ENCODE data around the gene NAA80.
"Not testable (repeated sequence)": the region's sequence is repeated elsewhere in the genome, so short reads cannot be mapped to it uniquely, and the experiment has no call there.

Gene NAA80

DNA sequence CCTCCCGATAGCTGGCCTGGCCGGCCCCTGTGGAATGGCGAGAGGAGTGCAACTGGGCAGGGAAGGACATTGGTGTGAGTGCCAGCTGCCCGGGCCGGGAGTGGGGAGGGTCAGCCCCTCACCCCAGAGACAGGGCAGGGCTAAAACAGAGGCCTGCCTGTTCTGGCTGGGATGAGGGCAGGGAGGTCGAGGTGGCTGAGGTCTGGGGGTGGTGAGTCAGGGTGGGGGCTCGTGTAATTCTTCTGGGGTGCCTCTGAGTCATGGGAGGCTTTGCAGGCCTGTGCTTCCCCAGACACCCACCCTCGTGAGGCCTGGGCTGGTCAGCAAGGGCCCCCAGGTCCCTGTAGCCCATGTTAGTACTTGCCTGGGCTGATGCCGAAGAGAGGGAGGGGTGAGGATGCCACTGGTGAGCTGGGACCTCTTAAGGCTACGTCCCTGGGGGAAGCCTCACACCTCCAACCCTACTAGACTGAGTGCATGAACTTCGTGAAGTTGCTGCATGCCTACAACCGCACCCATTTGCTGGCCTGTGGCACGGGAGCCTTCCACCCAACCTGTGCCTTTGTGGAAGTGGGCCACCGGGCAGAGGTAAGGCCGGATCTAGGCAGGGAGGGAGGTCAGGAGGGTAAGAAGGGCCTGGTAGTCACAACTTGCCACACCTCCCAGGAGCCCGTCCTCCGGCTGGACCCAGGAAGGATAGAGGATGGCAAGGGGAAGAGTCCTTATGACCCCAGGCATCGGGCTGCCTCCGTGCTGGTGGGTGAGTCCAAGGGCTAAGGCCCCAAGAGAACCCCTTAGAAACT is 28.6 kb downstream of the NAA80 start:
- DNase-seq (ENCODE audit: low spot score), result no peak

DNA sequence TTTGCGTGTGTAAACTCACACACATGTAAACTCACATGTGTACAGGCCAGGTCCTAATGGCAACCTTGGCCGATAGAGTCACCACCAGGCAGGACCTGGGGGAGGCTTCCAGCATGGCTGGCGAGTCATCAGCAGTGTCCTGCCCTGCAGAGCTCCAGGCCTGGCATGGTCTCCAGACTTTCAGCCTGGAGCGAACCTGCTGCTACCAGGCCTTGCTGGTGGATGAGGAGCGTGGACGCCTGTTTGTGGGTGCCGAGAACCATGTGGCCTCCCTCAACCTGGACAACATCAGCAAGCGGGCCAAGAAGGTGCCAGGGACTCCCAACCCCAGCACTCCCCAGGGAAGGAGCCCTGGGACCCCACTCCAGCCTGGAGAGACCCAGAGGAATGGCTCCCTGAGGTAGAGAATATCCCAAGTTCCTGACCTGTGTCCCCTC is 29.2 kb downstream of the NAA80 start:
- DNase-seq (ENCODE audit: low spot score), result no peak

DNA sequence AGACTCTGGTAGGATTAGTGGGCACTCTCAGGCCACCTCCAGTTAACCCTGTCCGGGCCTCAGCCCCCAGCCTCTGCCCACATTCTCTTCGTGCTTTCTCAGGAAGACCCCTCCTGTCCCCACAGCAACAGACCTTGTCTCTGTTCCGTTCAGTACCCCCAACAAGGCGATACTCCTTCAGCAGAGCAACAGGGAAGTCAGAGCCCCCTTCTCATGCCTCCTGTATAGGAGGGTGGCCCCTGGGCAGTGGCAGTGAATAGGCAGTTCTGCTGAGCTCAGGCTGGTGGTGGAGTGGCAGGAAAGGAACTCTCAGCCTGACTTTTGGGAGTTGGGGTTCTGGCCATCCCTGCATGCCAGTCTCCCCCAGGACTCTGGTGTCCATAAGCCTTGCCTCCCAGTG is 29.7 kb downstream of the NAA80 start:
- no peak for DNase-seq (ENCODE audit: low spot score)

DNA sequence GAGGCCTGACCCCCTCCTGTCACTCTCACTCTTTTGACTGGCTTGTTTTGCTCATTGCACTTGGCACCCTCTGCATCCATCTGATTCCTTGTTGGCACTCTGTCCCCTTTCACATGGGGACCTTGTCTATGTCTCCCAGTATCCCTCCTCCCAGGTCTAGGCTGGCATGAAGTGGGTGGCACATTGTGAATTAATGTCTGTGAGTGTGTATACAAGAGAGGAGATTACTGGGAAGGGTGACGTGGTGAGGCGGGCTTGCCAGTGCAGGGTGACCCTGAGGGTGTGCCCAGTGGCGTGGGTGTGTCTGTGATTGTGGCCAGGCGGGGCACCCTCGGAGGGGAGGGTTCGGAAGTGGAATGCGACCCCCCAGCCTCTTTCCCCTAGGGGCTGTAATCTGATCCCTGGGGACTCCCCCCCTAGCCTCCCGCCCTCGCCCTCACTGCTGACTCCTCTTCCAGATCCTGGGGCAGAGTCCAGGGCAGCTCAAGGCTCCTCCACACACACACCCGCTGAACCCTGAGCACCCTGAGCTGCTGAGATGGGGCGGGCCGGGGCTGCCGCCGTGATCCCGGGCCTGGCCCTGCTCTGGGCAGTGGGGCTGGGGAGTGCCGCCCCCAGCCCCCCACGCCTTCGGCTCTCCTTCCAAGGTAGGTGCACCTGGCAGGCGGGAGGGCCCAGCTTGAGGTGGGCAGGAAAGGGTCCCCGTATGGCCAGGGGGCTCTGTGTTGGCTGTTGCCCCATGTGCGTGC is 30.3 kb downstream of the NAA80 start, which contains the start of gene SEMA3B:
TSS of gene SEMA3B (plus strand) at position 445 of the 749 bp plus-strand sequence. CDS start at position 539, 94 bp downstream.
- DNase-seq (ENCODE audit: low spot score), result no peak

DNA sequence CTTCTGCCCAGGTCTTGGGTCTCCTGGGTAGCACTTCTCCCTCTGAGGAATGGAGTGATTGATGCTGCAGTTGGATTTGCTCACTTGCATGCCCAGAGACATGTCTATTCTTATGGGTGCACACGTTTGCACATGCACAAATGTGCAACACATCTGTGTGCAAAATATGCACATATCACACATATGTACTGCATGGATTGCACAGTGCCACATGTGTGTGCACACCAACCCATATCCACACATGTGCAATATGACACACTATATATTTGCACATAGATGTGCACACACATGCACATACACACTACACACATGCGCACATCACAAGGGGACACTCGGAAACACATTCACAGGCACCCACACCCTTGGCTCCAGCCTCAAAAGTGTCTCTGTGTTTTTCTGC is 30.9 kb downstream of the NAA80 start:
- no peak for DNase-seq (ENCODE audit: low spot score)

DNA sequence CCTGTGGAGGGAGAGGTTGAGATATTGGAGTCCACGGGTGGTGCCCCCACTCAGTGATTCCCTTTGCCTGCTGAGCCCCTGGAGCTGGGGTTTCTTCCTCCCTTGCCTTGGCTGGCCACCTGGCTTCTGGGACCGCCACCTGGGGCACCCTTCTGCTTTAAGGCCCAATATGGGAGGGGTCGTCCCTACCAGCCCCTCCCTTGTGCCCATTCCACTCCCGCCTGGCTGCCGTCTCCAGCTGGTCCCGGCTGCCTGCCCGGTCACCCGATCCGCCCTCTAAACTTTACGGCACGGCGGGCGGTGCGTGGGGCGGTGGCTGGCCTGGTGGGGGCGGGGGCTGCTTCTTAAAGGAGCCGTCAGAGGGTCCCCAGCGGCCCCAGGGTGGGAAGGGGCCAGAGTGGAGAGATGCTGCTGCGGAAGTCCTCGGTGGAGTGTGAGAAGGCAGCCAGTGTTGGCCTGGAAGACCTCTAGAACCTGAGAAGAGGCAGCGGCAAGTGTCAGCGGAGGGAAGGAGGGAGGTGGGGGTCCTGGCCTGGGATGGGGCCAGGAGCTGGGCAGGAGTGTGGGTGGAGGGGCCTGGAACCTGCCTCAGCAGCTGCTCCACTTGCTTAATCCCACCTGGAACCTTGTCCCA is 31.8 kb downstream of the NAA80 start:
- no peak for DNase-seq (ENCODE audit: low spot score)

DNA sequence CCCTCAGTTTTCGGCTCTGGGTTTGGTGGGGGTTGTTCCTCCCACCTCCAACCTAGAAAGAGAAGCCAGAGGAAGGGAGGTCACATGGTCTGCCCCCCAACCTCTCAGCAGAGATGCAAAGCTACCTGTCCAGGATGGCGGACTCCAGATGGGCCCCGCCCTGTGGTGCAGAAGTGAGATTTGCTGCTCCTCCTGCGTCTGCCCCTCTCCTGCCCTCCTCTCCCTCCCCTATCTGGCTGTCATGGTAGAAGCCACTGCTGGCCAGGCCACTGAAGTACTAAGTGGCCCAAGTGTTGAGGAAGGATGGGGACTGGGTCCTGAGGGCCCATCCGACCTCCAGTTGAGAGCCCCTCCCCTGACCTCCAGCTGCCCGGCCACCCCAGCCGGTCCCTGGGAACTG is 32.4 kb downstream of the NAA80 start:
- no peak for DNase-seq (ENCODE audit: low spot score)

DNA sequence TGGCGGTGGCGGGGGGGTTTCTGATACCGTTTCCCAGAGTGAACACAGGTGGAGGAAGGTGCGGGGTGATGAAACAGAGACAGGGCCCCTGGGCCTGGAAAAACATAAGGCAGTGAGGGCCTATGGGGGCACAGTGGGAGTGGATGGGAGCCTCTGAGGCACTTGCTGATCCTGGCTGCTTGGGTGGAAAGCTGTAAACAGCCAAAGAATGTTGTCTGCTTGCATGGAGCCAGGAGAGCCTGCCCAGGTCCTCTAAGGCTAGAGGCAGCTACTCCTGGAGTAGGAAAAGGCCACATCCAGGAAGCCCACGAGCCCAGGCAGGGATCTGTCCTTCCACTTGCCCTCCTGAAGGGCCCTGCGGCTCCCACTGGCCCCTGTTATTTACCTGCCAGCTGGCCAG is 33.2 kb downstream of the NAA80 start:
- no peak for DNase-seq (ENCODE audit: low spot score)

DNA sequence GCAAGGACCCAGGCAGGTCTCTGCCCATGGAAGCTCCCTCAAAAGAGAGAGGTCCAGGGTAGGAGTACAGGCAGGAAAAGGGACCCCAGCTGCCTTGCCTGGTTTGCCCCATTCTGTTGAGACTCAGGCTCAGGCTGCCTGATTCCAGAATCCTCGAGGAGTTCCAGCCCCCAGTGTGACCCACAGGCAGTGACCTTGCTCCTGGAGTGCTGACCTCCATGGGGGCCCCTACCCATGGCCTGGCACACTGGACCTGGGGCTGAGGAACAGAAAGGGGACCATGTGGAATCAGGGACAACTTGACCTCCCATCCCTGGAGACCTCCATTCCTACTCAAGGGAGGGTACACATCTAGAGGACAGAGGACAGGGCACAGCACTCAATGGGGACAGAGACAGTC is 33.6 kb downstream of the NAA80 start:
- DNase-seq (ENCODE audit: low spot score), result no peak

DNA sequence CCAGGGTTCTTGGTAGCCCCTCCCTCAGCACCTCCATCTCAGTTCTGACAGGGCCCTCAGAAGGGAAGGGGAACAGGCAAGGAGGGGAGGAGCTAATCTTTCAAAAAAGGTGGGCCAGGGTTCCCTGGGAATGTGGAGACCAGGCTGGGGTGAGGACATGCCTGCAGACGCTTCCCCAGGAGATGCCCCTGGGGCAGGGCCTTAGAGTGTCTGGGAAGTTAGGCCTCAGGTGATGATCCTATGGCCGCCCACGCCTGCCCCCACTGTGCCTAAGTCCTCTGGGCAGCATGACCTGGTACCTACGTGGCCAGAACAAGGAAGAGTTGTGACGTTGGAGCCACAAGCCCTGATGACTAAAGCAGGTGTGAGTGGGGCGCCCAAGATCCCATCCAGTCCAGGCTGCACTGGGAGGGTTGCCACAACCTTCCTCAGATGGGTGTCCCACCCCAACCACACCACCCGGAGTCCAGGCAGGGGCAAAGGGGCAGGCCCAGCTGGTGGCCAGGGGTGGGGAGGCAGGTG is 34.2 kb downstream of the NAA80 start:
- DNase-seq (ENCODE audit: low spot score), result no peak

DNA sequence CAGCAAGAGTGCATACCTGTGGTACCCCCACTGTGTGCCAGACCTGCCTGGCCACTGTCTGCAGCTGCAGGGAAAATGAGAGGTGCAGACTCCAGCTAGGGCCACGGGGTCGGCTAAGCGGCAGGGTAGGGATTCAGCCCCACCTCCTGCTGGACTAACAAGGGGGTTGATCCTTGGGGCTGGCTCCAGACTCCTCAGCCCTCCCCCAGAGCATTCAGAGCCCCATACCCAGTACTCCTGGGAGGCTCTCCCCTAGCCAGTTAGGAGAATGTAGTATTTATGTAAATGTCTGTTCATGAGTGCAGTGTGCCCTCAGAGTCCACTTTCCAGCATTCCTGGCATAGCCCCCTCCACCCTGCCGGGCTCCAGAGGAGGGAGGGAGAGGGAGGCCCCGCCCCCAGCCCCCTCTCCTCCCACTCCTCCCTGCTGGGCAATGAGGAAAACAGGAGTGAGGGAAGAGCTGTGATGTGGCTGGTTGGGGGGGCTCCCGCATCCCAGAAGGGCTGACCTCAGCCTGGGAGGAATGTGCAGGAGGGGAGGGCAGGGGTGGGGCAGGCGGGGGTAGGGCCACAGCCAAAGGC is 34.7 kb downstream of the NAA80 start:
- DNase-seq (ENCODE audit: low spot score), result no peak

DNA sequence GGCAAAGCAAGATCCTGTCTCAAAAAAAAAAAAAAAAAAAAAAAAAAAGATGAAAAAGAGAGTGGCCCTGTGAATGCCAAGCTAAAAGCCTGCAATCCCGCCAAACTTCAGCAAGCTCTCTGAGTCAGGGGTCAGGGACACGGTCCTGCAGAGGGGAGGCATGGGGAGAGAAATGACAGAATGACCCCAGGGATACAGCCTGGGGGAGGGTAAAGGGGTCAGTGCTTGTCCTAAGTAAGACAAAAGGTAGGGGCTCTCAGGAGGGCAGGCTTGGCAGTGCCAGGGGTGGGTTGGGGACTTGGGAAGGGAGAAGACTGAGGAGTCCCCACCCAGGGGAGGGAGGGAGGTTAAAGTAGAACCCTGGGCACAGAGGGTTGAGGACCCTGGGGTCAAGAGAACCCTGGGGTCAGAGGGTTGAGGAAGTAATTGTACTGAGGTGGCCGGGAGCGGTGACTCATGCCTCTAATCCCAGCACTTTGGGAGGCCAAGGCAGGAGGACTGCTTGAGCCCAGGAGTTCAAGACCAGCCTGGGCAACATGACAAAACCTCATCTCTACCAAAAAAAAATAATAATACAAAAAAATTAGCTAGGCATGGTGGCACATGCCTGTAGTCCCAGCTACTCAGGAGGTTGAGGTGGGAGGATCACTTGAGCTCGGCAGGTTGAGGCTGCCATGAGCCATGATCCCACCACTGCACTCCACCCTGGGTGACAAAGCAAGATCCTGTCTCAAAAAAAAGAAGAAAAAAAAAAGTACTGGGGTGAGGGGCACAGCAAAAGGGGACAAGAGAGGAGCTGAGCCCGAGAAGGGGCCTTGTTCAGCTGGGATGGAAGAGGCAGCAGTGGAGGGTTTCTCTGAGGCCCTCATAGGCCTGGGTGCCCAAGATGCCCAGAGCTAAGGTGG is 35.5 kb downstream of the NAA80 start:
- DNase-seq (ENCODE audit: low spot score), result no peak

DNA sequence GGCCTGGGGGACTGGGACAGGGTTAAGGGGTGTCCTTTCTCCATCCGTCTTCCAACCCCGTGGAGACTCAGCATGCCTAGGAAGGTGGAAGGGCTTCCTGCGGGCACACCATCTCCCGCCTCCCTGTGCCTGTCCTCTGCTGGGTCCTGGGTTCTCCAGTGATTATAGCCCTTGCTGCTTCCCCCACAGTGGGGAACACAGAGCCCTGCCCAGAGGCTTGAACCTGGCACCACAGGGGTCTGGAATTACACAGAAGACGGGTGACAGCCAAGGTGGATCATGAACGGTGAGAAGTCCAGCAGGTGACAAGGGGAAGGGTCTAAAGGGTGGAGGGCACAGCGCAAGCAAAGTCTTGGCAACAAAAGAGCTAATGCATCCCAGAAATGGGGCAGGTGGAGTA is 36.4 kb downstream of the NAA80 start:
- DNase-seq (ENCODE audit: low spot score), result no peak

DNA sequence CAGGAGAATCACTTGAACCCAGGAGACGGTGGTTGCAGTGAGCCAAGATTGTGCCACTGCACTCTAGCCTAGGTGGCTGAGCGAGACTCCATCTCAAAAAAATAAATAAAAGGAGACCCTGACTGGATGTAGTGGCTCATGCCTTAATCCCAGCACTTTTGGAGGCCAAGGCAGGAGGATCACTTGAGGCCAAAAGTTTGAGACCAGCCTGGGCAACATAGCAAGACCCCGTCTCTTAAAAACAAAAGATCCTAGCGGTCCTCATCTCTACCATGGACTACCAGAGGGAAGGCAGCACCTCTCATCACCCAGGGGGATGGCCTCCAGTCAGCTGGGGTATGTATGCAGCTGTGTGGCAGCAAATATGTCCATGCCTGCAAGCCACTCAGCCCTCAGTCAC is 37.0 kb downstream of the NAA80 start:
- DNase-seq (ENCODE audit: low spot score), result not testable (repeated sequence)

DNA sequence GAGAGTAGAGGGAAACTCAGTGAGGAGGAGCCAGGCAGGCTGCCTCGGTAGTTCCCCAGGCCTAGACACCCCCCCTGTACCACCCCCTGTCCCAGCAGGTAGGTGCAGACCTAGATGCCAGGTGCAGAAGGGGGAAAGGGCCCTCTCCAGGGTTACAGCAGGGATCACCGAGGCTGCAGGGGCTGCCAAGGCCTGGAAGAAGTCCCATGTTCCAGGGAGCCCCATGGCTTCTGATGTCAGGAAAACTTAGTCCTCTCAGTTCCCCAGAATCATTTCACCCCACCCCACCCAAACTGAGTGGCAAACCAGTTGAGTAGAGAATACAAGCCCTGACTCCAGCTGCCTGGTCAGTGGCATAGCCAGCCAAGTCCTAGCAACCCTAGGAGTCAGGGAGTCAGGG is 37.7 kb downstream of the NAA80 start:
- DNase-seq (ENCODE audit: low spot score), result no peak

DNA sequence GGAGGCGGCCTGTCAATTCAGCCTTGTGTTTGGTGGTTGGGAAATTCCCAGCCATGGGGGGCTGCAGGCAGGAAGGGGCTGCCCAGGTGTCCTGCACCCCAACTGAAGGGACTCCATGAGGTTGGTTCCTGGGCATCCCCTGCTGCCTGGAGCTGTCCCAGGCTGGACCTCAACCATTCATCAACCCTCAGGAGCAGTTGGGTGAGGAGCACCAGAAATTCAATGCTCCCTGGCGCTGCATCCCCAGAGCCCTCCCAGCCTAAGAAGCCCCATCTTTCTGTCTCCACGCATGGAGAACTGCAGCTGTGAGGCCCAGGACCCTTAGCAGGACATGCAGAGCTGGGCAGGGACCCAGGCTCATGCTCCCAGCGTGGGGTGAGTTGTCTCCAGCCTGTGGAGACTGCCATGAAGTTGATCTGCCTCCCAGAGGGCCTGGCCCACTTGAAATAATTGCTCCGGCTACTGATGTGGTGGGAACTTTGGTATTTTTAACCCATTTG is 38.2 kb downstream of the NAA80 start:
- DNase-seq (ENCODE audit: low spot score), result no peak

DNA sequence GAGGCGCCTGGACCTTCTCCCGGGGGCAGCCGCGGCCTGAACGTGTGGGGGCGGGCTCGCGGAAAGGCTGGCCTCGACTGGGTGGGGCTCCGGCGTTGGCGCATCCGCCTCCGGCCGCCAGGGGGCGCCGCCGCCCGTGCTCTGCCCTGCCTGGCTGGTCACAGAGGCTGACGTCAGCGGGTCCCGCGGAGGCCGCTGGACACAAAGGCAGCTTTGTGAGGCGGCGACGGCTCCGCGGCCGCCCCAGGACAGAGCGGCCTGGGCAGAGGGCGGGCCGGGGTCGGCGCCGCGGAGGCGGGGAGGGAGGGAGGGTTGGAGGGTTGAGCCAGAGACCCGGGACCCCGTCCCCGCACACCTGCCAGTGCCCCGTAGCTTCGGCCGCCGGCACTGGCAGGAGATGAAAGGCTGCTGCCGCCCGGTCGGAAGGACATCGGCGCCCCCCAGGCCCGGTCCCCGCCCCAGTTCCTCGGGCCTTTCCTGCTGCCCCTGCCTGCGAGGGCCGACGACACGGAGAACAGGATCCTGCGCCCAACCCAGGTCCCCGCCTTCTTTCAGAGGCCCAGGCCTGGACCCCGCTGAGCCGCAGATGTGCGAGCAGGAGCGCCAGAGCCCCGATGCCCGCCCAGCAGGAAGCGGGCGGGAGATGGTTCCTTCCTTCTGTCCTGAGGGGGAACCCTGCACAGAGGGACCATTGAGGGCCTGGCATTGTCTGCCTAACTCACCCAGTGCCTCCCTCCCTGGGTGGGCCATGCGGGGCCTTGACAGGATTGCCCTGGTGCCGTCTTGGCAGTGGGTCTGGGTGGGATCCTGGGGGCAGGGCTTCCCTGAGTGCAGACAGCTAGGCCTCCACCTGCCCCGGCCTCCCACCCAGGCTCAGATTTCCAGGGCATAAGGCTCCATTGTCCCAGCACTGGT is 38.9 kb downstream of the NAA80 start:
- peak; percentile 86 for DNase-seq (ENCODE audit: low spot score)

DNA sequence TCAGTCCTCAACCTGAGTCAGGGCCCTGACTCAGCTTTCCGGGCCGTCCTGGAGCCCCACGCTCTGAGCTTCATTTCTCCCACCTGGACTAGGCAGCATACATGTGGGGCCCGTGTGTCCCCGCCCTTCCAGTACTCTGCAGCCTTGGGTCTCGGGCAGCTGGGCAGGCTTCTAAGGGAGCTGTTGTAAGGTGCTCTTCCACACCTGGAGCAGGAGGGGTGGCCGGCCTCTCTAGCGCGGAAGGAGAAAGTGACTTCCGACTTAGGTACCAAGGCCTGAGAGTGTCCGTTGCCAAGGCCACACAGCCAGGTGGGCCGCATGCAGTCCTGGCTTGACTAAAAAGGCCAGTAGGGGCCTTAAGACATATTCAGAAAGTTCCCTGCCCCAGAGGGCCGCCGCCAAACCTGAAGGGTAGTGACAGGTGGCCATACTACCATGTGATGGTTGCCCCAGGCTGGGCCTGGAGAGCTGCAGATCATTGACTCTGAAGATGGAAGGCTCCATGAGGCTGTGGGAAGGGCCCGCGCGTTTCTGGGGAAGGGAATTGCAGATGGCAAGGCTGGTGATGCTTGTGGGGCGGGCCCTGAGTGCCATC is 39.7 kb downstream of the NAA80 start:
- DNase-seq (ENCODE audit: low spot score), result no peak

DNA sequence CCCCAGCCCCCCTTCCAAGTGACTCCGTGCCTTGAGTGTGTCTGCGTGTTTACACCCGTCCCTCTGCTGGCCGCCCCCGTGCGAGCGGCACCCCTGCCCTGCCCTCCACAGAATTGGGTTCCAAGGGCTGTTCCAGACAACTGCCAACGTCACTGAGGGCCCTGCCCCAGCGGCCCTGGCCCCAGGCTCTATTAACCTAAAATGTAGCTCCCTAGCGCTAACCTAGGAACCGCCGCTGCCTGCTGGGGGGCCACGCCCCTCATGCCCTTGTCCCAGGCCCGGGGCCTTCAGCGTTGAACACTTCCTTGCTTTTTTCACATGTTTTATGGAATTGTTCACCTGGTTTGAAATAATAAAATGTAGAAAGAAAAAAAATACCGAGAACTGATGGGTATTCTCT is 40.2 kb downstream of the NAA80 start:
- no peak for DNase-seq (ENCODE audit: low spot score)

Data from hematopoietic multipotent progenitor cell treated with erythropoietin and hydrocortisone succinate and interleukin-3 and kit ligand, for 17 days (in vitro differentiated cells).